Measurements from ENCODE around the gene RASAL2.

DNA sequence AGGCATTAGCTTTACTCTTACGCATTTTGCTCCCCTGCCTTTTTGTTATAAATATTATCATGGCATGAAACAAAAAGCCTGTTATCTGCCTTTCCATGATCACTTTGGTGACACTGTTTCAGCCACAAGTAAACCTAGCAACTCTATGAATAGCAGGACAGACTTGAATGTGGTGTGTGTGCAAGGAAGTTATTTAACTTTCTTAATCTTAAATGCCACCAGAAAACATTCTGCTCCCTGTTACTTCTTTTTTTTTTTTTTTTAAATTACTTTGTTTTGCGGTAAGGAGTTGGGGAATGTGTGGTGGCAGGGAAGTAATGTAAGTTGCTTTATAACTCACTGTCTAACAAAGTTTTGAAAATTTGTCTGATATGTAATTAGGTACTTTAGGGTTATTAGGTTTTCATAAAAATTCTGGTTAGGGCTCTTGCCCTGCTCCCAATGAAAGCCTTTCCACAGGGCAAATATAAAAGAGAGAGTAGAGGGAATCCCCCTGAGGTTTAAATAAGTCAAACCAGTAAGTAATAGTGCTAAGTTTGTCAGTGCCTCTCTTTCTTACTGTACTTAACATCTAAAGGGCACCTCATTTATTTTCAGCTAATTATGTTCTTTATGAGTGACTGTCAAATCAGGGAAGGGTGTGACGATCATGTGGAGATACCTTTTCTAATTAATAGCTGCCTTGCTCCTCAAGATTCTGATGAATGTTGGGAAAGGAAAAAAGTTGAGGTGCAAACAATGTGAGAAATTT is 39.5 kb downstream of the RASAL2 start:
- TF ChIP-seq POLR2AphosphoS5 (IDR thresholded peaks at IDR 0.05; ENCODE audit: low read depth, low read length) (no peak), POLR2A (IDR thresholded peaks at IDR 0.05; ENCODE audit: low read depth, low read length) (no peak), TAF1 (IDR thresholded peaks at IDR 0.05; ENCODE audit: borderline replicate concordance, low read depth, low read length) (no peak)

Data from GM12892 (cell line).